Activated T-helper 9 cell treated with anti-CD3 and anti-CD28 coated beads, Interleukin-2, amount 50 U/mL, for 16 hours (primary cell): ENCODE measurements around the gene HACE1.

Experiments
- DNase-seq: peaks from one replicate; pipeline ENCODE4 v3.0.0-alpha.2; 2020; ENCODE audit warnings: low read depth

Gene HACE1

DNA sequence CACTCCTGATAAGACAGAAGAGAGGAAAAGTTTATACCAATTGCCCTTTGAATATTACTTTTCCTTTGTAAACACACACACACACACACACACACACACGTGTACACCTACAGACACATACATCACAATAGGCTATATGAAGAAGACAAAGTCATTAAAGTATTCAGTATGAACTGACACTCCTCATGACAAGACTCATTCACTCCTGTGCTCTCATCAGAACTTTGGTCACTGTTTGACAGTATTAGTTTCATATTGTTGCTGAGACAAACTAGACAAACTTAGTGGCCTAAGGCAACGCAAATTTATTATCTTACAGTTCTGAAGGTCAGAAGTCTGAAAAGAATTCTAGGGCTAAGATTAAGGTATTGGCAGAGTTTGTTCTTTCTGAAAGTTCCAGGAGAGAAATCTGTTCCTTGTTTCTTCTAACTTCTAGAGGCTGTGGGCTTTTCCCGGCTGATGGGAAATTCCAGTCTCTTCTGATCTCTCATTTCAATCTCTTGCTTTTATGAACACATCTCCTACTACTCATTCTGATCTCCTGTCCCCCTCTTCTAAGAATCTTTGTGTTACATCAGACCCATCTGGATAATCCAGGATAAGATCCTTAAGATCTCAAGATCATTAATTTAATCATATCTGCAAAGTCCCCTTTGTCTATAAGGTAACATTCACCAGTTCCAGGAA lies 171.3 kb downstream of the HACE1 start:
- DNase-seq = no peak

GRCh38 chr6:104686550-104687175 lies 173.1 kb downstream of the HACE1 start:
- DNase-seq = no peak

GRCh38 chr6:104685871-104686549 lies 173.7 kb downstream of the HACE1 start:
- DNase-seq = no peak

DNA sequence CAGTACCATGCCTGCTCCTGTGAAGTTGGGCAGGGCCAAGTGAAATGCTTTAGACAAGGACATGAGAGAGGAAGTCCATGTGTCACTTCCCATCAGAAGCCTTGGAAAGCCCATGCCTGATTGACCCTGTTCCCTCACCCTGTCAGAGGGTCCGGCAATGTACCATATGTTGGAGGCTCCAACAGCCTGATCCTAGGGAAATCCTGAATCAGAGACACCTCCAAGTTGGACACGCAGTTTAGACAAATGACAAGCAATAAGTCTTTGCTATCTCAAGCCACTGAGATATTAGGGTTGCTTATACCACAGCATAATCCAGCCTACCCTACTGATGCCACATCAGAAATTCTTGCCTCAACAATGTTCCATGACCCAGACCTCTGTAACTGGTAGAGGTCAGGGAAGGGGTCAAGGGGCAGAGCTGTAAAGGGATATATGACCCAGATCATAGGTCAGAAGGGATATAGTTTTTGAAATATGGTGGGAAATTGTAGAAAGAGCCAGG lies 174.8 kb downstream of the HACE1 start:
- DNase-seq = no peak

GRCh38 chr6:104683809-104684208 lies 175.9 kb downstream of the HACE1 start:
- DNase-seq = no peak

- DNase-seq = peak; percentile 49
Observed at GRCh38 chr6:104682722-104683643, 176.7 kb downstream of the HACE1 start.

DNA sequence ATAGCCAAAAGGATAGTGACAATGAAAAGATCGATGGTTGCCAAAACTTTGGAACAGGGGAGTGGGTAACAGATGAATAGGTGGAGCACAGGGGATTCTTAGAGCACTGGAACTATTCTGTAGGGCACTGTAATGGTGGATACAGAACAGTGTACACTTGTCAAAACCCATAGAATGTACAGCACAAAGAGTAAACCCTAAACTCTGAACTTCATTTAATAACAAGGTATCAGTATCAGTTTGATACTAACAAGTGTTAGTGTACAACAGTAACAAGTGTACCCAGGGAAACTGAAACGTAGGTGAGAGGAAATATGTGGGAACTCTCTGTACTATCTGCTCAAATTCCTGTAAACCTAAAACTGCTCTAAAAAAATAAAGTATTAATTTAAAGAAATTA lies 179.2 kb downstream of the HACE1 start:
- DNase-seq = no peak

- no peak for DNase-seq
Observed at GRCh38 chr6:104679971-104680370, 179.7 kb downstream of the HACE1 start.
